ENCODE data around the gene CHCHD1.
"Not testable (repeated sequence)": the region's sequence is repeated elsewhere in the genome, so short reads cannot be mapped to it uniquely, and the experiment has no call there.

CHCHD1 gene

DNA sequence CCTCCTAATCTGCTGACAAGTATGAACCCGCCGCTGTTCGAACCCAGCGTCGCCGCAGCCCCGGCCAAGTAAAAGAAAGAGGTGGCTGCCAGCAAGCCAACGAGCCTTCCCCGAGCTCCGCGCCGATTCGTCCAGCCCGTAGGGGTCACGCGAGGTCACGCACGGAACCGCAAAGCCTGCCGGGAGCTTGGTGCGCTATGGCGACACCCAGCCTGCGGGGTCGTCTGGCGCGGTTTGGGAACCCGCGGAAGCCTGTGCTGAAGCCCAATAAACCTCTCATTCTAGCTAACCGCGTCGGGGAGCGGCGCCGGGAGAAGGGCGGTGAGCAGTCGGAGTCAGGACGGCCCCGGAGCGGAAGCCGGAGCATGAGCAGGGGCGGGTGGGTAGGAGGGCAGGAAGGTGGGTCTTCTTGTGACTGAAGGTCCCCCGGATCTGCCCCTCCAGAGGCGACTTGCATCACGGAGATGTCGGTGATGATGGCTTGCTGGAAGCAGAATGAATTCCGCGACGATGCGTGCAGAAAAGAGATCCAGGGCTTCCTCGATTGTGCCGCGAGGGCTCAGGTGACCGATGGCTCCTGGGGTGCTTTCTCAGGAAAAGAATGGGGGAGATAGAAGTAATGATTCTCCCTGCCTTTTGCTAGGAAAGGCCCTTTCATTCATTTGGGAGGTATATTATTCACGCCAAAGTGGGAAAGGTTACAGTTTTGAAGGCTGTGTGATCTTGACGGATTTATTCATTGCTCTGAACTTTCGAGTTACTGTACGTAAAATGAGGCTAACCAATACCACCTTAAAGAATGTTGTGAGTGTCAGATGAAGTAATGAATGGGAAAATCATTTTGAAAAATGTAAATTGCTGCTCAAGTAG is at the start of gene CHCHD1:
CHCHD1 (plus strand) TSS at position 170 of the 870 bp plus-strand sequence; CDS start at position 198, 28 bp downstream.
- DNase-seq = peak; percentile 91

DNA sequence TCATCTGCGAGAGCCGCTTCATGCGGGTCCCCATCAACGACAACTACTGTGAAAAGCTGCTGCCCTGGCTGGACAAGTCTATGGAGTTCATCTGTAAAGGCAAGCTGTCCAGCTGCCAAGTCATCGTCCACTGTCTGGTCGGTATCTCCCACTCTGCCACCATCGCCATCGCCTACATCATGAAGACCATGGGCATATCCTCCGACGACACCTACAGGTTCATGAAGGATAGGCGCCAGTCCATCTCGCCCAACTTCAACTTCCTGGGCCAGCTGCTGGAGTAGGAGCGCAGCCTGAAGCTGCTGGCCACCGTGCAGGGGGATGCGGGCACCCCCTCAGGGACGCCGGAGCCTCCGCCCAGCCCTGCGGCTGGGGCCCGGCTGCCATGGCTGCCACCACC is 49.4 kb upstream of the CHCHD1 start:
- DNase-seq = no peak

DNA sequence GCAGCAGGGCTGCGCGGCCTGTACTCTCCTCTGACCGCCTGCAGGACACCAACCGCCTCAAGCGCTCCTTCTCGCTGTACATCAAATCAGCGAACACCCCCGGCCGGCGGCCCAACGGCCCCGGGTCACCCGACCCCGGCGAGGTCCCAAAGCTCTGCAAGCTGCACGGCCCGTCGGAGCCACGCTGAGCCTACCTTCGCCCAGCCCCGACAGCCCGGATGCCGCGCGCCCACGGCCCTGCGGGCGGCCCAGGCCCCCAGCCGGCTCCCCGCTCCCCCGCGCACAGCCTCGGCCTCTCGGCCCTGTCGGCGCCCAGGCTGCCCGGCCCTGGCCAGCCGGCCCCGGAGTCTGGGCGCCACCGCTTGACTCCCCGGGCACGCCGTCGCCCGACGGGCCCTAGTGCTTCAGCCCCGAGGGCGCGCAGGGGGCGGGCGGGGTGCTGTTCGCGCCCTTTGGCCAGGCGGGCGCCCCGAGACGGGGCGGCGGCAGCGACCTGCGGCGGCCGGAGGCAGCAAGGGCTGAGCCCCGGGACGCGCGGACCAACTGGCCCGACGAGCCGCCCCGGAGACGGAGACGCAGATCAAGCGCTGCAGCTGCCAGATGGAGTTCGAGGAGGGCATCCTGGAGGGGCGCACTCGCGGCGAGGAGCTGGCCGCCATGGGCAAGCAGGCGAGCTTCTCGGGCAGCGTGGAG is 48.8 kb upstream of the CHCHD1 start:
- DNase-seq = no peak

DNA sequence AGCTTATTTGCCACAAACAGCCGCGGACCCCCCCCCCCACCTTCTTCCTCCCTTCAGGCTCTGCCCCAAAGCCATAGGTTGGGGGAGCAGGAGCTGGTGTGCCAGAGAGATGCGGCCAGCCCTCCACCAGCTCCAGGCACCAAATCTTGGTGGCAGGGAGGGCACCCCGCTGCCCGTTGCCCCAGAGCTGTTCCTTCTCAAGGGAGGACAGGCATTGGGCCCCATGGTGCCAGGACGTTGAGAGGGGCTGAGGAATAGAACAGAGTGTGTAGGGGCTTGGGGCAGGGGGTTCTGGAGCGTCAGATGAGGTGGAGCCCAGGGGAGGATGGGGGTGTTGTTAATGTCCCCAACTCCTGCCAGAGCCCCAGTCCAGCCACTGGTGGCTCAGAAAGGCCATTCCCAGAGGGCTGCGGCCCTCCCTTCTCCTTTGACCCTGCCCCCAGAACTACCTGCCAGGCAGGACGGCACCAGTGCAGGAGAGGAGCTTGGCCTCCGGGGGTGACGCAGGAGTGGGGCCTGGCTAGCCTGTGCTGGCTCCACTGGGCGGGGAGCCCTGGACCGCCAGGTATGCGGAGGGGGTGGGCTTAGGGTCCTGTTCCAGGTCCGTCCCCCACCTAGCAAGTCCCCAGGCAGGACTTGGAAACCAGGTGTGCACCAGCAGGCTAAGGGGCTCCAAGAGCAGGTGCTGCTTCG is 47.7 kb upstream of the CHCHD1 start:
- DNase-seq = no peak

DNA sequence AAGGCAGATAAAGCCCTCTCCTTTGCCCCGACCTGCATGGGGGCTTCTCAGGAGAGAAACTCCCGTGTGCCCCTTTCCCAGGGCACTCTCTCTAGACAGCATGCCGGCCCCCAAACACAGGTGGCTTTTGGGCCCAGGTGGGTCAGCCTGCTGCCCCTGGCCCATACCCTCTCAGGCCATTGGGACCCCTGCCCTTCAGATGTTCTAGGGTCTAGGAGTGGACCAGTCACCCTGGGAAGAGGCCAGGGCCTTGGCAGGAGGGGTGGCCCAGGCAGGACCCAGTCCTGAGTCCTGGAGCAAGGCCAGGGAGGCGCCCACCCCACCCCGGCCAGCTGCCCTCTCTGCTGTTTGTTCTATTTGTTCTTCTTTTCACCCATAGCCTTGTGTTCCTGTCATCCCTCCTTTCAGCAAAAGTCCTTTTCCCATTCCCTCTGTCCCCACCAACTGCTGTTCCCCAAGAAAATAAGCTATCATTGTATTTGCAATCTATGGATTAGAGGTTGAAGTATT is 47.0 kb upstream of the CHCHD1 start:
- DNase-seq = no peak

DNA sequence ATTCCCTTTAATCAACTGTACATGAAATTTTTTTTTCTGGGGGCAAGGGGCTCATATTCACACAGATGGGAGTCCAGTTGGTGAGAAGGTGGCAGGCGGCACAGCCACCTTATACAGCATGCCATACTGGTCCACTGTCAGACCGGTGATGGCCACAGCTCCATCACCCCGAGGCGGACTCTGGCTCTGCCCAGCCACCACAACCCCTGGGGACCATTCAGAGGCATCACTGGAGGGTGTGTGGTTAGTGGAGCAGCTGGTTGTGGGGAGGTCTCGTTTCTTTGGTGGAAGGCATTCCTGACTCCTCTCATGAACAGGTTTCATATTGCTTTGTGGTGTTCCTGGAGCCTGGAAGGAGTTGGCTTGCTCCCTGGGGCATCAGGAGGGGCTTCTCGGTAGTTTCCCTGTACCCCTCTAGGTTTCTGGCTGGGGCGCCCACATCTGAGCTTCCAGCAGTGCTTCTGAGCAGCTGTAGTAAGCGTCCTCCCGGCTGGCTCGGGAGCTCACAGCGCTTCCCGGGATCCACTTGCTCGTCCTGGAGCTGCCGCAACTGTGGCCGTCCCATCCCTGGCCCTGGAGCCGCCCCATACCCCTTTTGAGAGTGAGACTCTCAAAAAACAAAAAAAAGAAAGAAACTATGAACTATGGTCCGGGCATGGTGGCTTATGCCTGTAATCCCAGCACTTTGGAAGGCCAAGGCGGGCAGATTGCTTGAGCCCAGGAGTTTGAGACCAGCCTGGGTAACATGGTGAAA is 41.2 kb upstream of the CHCHD1 start:
- DNase-seq = not testable (repeated sequence)

DNA sequence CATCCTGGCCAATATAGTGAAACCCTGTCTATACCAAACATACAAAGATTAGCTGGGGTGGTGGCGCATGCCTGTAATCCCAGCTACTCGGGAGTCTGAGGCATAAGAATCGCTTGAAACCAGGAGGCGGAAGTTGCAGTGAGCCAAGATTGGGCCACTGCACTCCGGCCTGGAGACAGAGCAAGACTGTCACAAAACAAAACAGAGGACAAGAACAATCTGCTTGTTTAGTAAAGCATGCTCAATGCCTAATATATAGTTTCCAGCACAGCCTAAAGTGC is 39.5 kb upstream of the CHCHD1 start:
- DNase-seq = no peak

DNA sequence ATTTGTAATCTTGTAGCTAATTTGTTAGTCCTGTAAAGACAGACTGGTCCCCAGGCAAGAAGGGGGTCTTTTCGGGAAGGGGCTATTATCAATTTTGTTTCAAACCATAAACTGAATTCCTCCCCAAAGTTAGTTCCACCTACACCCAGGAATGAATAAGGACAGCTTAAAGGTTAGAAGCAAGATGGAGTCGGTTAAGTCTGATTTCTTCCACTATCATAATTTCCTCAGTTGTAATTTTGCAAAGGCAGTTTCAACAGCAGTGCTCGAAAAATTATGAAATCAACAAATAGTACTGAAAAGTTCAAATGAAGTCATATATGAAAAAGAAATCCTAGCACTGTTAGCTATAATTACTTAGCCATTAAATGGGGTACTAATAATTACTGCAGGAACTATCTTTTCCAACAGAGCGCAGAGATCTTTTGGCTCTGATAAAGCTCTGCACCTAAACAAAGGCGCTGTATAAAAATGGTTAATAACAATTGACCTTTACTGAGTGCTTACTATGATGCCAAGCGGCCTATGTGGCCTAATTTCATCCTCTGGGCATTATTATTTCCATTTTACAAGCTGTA is 38.4 kb upstream of the CHCHD1 start:
- DNase-seq = no peak

DNA sequence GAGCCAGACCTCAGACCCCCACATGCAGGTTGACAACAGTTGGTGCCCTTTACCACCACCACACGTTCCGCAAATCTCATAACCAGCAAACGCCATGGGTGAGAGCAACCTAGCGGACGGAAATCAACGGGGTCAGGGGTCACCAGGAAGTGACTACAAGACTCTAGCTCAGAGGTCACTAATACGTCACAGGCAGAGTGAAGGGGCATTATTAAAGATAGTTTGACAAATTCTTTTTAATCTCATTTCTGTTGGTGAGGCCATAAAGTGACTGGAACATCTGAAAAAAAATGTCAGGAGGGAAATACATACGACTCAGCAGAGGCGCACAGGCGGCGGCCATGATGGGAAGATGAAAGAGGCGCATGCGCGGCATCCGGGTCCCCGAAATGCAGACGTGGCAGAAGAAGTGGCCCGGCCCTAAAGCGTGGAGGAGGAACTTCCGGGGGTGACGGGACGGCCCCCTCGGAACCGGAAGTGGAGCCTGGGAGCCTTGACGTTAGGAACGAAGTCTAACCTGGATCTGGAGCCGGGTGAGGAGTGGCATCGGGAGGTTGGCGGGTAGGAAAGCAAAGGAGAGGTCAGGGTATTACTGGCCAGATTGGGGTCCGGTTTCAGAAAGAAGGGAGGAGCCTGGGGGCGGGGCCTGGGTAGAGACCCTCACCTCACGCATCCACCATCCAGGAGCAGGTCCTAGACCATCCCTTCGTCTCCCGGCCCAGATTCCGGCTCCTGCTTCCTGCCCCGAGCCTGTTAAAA is 37.8 kb upstream of the CHCHD1 start, which contains the start of gene SEC24C:
SEC24C (plus strand) TSS at position 468 of the 759 bp plus-strand sequence. CDS start 2,461 bp downstream, outside the sequence.
- peak; percentile 93 for DNase-seq

DNA sequence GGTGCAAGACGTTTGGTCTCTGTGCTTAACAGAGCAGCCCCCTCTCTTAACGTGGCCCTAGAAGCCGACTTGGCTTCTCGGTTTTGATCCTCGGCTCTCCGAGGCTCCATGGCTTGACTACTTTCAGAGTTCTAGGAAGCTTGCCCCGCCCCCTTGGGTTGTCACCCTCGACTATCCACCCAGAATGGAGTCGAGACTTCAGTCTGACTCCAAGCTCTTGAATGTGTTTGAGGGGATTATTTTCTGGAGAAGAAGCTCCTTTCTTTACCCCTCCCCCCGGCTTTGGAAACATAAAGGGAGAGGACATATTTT is 37.2 kb upstream of the CHCHD1 start:
- no peak for DNase-seq

DNA sequence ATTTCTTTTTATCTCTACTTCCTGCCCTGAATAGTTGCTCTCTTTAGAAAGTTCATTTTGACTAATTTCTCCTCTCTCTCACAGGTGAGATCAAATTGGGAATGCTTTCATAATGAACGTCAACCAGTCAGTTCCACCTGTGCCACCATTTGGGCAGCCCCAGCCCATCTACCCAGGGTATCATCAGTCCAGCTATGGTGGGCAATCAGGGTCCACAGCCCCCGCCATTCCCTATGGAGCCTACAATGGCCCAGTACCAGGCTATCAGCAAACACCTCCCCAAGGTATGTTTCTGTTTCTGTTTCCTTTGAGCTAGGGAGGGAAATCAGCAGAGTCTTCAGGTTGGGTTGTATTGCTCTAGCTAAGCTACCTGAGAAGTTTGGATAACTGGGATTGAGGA is 35.1 kb upstream of the CHCHD1 start:
- no peak for DNase-seq

DNA sequence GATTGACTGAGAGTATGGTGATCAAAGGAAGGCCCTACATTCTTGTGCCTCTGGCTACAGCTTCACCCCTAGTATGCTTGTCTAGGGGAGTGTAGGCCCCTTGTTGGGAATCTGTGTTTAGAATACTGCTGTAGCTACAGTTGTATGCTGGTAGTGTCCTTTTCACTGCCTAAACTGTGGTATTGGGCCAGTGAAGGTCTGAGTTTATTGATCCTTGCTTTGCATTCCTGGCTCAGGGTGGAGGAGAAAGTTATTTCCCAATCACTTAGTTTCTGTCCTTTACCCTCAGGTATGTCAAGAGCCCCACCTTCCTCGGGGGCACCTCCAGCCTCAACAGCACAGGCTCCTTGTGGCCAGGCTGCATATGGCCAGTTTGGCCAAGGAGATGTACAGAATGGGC is 31.0 kb upstream of the CHCHD1 start:
- DNase-seq = no peak

DNA sequence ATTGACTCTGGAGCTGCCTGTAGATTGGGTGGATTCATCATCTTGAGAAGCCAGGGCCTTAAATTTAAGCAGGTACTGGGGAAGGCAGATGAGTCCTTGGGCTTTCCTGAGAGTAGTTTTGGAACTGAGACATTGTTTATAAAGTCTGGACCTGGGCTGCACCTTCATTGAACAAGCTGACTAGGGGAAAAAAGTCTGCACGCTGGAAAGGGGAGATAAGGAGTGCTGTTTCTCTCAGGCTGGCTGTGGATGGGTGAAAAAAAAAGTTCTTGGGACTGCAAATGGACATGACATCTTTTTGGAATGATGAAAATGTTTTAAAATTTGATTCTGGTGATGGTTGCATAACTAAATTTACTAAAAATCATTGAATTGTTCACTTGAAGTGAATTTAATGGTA is 25.7 kb upstream of the CHCHD1 start:
- no peak for DNase-seq

DNA sequence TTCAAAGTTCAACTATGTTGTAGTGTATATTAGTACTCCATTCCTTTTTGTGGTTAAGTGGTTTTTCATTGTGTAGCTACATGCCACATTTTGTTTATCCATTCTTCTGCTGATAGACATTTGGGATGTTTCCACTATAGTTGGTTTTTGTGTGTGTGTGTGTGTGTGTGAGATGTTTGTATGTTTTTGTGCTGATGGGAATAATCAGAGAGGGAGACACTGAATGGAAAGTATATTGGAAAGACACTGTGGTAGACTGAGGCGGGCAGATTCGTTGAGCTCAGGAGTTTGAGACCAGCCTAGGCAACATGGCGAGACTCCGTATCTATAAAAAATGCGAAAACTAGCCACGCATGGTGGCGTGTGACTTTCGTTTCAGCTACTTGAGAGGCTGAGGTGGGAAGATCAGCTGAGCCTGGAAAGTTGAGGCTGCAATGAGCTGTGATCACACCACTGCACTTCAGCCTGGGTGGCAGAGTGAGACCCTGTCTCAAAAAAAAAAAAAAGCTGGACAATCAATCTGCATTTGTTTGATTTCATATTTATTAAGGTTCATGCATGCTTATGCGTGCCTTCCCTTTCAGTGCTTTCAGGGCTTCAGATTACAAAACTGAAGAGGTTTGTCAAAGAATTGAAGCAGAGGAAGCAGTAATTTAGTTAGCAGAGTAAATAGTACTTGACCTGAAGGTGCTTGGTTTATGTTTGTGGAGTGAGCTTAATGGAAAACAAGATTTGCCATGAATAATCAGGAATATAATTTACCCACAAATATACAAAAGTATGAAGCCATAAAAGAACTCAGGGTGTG is 22.9 kb upstream of the CHCHD1 start:
- DNase-seq = no peak

DNA sequence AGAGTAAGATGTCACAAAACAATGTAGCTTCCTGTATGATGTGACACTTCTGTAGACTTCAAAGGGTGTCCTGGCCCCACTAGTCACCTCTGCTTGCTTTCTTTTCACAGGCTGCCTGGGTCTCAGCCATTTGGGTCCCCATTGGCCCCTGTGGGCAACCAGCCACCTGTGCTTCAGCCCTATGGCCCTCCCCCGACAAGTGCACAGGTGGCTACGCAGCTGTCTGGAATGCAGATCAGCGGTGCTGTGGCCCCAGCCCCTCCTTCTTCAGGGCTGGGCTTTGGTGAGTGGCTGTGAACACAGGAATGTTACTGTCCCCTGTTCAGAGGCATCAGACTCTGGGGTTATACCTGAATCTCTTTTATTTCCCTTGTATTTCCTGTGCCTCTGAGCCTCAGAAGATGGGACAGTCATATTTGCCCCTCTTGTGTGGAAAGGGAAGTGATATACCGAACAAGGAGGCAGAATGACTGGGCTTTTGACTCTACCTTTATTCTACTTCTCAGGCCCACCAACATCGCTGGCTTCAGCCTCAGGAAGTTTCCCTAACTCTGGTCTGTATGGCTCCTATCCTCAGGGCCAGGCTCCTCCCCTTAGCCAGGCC is 22.2 kb upstream of the CHCHD1 start:
- peak; percentile 63 for DNase-seq

DNA sequence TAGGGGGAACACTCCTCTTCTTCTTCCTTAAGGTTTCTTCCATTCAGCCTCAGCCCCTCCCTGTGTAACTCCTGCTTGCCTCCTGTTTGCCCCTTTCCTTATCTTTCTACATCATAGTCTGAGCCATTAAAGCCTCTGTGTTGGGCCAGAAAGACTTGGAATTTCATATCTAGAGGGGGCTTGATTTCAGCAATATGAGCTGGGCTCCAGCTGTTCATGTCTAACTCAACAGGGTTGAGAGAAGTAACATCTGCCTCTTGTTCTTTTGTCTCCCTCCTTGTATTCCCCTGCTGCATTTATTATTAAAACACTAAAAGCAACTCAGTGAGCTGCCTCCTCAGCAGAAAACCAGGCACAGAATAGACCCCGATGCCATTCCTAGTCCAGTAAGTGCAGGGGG is 20.1 kb upstream of the CHCHD1 start:
- no peak for DNase-seq

DNA sequence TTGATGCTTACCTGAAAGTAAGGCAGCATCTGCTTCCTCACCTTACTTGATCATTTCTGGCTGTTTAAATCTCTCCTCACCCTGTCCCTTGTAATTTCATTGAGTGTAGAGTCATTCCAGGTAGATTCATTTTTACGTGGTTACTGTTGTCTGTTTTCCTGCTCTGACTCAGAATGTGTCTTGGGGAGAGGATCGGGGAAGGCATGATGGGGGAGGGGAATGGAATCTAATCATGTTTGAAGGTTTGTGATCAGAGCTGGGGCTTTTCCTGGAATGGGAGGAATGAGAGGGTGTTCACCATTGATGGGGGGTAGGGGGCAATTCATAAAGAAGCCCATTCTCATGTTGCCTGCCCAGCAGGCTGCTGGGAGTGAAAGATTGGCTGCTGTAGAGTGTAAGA is 18.9 kb upstream of the CHCHD1 start:
- DNase-seq = no peak

DNA sequence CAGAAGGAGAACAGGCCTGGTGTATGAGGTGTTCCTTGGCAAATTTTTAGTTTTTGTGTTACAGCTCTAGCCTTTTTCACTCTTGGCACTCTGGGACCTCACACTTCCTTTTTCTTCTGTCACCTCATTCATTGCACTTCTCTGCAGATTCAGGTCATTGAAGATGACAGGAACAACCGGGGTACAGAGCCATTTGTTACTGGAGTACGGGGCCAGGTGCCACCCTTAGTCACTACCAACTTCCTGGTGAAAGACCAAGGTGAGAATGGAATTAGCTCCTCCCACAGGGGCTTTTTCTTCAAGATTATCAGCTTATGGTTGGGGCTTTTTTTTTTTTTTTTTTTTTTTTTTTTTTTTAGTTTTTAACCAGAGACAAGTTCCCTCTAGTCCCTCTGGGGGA is 18.5 kb upstream of the CHCHD1 start:
- no peak for DNase-seq

DNA sequence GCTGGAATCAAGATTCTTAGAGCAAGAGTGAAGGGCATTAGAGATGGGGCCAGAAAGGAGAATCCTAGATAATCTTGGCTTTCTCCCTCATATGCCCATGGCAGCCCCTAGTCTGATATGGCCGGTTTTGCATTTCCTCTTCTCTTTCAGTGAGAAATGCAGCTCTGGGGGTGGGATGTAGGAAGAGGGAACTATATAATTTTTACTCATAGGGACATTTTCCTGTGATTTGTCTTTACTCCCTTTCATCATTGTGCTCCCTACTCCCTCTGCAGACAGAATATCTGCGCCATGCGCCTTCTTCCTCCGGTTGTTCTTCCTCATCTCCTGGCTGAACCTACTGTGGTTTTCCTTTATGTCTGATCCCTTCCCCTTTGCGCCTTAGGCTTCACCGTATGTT is 16.8 kb upstream of the CHCHD1 start:
- no peak for DNase-seq

DNA sequence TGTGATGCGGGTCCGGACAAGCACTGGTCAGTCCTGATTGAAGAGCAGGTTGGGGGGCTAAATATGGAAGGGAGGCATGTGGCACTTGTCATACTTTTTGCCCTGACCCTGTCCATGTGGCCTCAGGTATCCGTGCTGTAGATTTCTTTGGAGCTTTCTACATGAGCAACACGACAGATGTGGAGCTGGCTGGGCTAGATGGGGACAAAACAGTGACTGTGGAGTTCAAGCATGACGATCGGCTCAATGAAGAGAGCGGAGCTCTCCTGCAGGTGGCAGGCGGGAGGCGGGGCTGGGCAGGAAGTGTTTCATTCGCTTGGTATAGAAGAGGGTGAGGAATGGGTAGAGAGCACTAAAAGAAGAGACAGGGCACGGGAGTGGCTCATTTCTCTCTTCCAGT is 13.0 kb upstream of the CHCHD1 start:
- peak; percentile 73 for DNase-seq

DNA sequence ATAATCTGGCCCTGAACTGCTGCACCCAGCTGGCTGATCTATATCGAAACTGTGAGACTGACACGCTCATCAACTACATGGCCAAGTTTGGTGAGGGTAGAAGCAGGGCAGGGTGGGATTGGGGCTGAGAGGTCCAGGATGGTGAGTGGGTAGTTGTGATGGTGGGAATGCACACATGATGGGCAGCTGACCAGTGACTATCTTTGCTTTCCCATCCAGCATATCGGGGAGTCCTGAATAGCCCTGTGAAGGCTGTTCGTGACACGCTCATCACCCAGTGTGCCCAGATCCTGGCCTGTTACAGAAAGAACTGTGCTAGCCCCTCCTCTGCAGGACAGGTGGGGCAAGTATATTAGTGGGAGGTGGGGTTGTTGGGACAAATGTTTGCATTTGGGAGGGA is 12.5 kb upstream of the CHCHD1 start:
- no peak for DNase-seq

All from activated T-cell treated with anti-CD3 and anti-CD28 coated beads, Interleukin-2, amount 50 U/mL, for 1 hour (primary cell).